SIG-M5 (cell line): ENCODE results near the gene MYBPC2.

ENCODE experiments used
- DNase-seq: peaks from one replicate; lab custom pipeline; 2025; lab: John Stamatoyannopoulos, UW

Gene MYBPC2

DNA sequence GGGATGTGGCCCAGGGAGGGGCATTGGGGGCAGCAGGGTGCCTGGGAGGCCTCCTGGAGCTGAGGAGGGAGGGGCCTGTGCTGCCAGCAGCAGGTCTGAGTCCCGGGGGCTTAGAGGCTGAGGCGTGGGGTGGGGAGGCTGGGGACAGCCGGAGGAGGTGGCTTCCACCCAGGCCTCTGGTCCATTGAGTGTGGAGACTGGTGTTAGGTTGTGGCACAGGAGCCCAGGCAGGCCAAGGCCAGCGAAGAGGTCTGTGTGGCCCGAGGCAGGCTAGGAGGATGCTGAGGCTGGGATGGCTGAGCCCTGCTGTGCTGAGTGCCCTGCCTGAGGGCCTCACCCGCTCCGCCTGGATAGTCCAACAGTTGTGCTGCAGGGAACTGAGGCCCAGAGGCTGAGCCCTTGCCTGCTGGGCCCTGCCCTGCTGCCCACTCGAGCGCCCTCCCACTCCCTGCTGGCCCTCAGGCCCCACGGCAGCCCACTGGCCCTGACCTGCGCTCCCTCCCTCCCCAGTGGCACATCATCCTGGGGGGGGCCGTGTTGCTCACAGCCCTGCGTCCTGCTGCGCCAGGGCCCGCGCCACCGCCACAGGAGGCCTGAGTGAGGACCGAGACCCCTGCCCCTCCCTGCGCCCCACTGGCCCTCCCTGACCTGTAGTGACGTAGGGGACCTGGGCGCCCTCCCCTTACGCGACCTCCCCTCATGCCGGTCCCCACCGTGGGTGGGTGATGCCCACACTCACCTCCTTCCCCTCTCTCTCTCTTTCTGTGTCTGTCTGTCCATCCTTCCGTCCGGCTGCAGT is 48.9 kb downstream of the MYBPC2 start:
- no peak for DNase-seq

DNA sequence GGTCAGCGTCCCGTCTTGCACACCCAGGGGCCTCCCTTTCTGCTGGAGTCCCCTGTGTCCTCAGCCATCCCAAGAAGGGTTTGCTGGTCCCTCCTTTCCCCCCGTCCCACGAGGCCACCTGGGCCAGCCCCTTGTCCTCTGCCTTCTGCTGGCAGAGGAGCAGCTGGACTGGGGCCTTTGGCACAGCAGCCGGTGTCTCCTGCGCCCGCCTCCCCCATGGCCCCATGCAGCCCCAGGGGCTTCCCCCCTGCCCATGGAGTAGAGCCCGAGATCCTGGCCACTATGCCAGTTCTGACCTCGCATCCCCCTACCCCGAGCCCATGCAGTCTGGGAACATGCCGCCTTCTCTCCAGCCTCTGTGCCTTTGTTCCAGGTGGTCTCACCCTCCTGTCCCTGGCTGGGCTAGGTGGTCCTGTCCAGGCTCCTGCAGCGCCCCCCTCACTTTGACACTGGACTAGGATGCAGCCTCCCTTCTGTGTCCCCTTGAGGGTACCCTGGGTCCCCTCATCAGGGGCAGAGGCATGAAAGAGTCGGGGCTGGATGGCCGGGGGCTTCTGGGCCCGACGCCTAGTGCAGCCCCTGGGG is 49.7 kb downstream of the MYBPC2 start:
- DNase-seq = no peak

DNA sequence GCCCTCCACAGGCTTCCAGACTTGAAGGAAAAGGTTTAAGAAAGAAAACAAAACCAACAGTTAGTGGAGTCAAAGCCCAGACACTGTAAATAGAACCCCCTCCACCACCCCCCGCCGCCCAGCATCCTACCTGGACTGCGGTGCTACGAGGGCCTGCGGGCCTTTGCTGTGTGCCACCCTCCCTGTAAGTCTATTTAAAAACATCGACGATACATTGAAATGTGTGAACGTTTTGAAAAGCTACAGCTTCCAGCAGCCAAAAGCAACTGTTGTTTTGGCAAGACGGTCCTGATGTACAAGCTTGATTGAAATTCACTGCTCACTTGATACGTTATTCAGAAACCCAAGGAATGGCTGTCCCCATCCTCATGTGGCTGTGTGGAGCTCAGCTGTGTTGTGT is 50.2 kb downstream of the MYBPC2 start:
- DNase-seq = no peak

DNA sequence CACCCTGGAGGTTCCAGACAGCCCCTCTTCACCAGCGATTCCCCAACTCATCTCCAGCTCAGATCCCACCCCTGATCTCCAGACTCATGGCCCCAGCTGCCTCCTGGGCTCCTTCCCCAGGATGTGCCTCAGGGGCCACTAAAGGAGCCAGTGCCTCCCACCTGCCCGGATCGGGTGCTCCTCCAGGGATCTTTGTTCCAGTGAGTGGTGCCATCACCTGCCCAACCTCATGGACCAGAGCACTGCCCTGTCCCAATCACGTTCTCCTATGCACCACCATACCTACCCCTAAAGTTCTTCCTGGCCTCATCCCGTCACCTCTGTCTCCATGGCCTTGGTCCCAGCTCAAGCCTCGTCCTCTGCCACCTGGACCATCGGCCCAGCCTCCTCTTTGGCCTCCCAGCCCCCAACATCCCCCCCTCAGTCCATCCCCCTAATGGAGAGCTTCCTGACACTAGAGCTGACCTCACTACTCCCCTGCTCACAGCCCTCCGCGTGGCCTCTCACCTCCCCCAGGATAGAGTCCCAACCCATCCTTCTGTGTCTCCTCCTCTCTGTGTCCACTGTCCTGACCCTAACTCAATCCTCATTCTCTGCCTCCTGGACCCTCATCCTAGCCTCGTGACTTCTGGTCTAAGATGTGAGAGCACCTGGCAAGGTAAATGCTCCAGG is 52.7 kb downstream of the MYBPC2 start:
- no peak for DNase-seq

DNA sequence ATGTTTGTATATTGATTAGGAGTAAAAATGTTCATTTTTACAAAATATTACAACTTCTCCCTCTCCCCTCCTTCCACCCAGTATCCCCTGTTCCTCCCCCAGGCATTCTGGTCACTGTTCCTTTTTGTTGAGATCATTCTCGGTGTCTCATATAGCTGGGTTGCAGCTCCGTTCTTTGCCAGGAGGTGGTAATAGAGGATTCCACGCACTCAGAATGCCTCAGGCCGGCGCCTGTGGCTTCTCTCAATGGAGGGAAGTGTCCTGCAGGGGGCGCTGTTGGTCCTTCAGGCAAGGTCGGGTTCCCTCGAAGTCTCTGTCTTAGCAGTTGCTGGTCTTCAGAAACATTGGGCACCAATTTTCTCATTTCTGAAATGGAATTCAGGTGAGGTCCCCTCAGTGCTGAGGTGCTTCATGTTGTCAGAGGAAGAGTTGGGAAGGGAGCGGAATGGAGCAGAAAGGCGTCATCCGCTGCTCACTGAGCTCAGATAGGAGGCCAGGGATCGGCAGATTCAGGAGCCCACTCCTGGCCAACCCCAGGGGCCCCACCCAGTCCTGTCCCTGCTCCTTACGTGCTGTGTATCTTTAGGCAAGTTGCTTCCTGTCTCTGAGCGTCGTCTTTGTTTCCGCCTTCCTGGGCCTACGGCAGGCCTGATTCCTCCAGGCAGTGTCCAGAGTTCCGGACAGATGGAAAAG is 54.3 kb downstream of the MYBPC2 start:
- DNase-seq = no peak

GRCh38 chr19:50488389-50489194 is 55.9 kb downstream of the MYBPC2 start:
- no peak for DNase-seq

GRCh38 chr19:50489461-50490011 is 56.8 kb downstream of the MYBPC2 start:
- DNase-seq = no peak

DNA sequence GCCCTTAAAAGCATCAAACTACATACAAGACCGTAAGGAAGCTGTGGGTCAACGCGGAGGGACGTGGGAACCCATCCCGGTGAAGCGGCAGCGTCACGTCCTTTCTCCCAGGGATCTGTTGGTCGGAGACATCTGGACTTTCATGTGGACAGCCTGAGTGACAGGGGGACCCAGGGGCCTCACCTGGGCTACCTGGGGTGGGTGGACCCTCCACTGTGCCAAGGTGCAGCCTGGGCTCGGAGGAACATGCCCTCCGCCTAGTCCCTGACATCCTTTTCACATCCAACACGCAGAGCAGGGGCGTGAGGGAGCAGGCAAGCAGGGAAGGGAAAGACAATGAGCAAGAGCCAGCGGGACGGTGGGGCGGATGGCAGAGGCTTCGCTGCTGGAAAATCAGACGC is 57.7 kb downstream of the MYBPC2 start:
- DNase-seq = no peak

GRCh38 chr19:50490991-50491472 is 58.3 kb downstream of the MYBPC2 start:
- no peak for DNase-seq

DNA sequence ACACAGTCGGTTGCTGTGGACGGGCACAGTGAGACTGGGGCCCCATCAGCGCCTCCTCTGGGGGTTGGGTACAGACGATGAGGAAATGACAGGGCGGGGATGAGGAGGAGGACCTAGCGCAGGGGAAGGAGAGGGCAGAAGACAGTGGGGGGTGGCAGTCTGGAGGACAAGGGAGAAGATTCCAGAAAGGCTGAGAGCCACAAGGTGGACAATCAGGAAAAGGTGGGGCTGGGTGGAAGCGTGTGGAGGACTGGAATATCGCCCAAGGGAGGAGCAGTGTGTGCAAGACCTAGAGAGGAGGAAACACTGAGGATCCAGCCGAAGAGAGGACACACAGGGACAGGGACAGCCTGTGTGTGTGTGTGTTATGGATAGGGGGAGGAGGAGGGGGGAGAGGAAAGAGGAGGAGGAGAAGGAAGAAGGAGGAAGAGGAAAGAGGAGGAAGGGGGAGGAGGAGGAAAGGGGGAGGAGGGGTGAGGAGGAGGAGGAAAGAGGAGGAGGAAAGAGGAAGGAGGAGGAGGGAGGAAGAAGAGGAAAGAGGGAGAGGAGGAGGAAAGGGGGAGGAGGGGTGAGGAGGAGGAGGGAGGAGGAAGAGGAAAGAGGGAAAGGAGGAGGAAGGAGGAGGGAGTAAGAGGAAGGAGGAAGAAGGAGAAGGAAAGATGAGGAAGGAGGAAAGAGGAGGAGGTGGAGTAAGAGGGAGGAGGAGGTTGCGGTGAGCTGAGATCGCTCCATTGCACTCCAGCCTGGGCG is 59.8 kb downstream of the MYBPC2 start:
- no peak for DNase-seq

DNA sequence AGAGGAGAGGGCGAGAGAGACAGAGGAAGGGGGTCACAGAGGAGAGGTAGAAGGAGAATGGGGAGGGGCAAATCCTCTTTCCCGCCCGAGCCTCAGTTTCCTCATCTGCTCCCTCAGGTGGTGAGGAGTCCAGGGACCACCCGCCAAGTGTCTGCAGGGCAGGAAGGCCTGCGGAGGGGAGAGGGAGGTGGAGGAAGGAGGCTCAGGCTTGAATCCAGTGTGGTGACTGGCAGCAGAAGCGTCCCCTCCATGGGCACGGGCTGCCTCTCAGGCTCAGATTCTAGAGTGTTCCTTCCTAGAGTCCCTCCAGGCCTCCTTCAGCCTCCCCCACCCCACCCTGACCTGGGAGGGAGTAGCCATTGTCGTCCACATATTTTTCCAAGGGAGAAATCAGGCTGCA is 60.5 kb downstream of the MYBPC2 start:
- no peak for DNase-seq

DNA sequence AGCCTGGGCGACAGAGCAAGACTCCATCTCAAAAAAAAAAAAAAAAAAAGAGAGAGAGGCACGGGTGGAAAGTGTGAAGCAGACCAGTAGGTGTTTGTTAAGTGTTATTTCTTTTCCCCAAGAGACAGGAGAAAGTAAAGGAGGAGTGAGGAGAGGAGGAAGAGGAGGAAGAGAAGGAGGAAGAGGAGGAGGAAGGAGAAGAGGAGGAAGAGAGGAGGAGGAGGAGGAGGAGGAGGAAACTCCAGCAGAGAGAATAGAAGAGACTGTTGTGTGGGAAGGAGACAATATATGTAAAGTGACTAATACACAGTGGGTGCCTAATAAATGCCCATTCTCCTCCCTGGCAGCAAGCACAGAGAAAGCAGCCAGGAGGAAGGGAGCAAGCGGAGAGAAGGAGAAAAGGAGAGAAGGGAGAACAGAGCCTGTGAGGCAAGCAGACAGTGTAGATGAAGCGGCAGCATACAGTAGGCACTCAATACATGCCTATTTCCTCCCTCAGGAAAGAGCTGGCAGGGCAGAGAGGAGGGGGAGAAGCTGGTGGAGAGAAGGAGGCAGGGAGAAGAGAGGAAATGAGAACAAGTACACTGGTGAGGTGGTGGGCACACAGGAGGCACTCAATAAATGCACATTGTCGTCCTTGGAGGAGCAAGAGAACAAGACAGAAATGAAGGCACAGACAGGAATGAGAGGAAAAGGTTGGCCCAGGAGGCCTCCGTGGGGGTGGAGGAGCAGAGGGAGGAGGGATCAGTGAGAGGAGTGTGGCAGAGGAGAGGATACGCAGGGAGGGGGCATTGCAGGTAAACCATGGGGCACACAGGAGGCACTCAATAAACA is 61.7 kb downstream of the MYBPC2 start:
- DNase-seq = no peak

- no peak for DNase-seq
Observed at GRCh38 chr19:50495020-50495531, 62.4 kb downstream of the MYBPC2 start.

GRCh38 chr19:50496189-50497021 is 63.7 kb downstream of the MYBPC2 start:
- no peak for DNase-seq

GRCh38 chr19:50497022-50497405 is 64.3 kb downstream of the MYBPC2 start:
- no peak for DNase-seq

DNA sequence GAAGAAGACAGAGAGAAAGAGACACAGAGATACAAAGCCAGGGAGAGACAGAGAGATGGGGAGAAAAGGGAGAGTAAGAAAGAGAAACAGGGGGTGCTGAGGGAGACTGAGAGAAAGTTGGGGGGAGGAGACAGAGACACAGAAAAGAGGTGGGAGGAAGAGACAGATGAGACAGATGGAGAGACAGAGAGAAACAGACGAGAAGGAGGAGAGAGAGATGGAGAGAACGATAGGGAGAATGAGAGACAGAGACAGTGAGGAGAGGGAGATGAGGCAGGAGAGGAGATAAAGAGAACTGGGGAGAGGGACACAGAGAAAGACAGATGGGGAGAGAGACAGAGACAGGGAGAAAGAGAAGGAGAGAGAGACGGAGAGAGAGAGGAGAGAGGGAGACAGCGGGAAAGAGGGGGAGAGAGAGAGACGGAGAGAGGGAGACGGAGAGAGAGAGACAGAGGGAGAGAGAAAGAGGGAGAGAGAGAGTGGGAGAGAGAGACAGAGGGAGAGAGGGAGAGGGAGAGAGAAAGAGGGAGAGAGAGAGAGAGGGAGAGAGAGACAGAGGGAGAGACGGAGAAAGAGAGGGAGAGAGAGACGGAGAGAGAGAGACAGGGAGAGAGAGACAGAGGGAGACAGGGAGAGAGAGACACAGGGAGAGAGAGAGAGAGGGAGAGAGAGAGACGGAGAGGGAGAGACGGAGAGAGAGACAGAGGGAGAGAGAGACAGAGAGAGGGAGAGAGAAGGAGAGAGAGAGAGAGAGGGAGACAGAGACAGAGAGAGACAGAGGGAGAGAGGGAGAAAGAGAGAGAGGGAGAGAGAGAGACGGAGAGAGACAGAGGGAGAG is 65.7 kb downstream of the MYBPC2 start:
- DNase-seq = no peak

GRCh38 chr19:50500060-50500752 is 67.5 kb downstream of the MYBPC2 start:
- DNase-seq = no peak
